Mucosa of stomach (tissue), 1 donor: Measurements from ENCODE around the gene CIRBP.
A peak's percentile ranks its signal among the peaks of the same experiment; 100 is the strongest.

Experiments used
- H3K27me3 ChIP-seq: one replicate; pipeline ENCODE4 v1.7.0; 2013; ENCODE audit warnings: mild to moderate bottlenecking, low read length; ENCODE audit not compliant: control insufficient read depth, insufficient read depth
- H3K36me3 ChIP-seq: one replicate; pipeline ENCODE4 v1.7.0; 2013; ENCODE audit warnings: low read length; ENCODE audit not compliant: control insufficient read depth, insufficient read depth
- H3K4me1 ChIP-seq: one replicate; pipeline ENCODE4 v1.7.0; 2013; ENCODE audit warnings: mild to moderate bottlenecking, low read length; ENCODE audit not compliant: control insufficient read depth, insufficient read depth
- H3K4me3 ChIP-seq: one replicate; pipeline ENCODE4 v1.7.0; 2013; ENCODE audit warnings: low read length
- H3K9ac ChIP-seq: one replicate; pipeline ENCODE4 v1.7.0; 2013; ENCODE audit warnings: mild to moderate bottlenecking, low read length, moderate library complexity
- H3K9me3 ChIP-seq: one replicate; pipeline ENCODE4 v1.7.0; 2013; ENCODE audit warnings: mild to moderate bottlenecking, low read length, moderate library complexity; ENCODE audit not compliant: control insufficient read depth
- donor health status: Pancreatic carcinoma.

The CIRBP gene

GRCh38 chr19:1234051-1234954, 34.8 kb upstream of the CIRBP start:
- no peaks in the 10 kb centered on the region for H3K36me3 ChIP-seq
- H3K9ac ChIP-seq: no peak overlapping the region
- no peak overlapping the region for H3K4me3 ChIP-seq
- H3K27me3 ChIP-seq: peaks cover 33% of the 10 kb centered on the region
- no peaks in the 10 kb centered on the region for H3K9me3 ChIP-seq
- H3K4me1 ChIP-seq: peaks cover 35% of the 10 kb centered on the region

DNA sequence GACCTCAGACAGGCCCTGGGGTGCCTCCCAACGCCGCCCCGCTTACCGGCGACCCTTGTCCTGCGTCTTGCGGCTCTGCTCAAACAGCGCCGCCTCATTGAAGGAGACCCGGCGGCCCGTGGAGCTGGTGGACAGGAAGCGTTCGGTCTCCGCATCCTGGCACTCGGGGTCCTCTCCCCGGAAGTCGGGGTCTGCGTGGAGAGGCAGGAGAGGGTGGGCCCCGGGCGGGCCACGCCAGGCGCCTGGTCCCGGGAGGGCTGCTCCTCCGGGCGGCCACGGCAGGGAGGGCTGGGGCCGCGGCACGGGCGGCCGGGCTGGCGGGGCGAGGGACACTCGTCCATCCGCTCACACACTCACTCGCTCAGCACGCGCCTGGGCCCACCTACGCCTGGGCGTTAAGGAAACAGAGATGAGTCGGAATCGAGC, 34.2 kb upstream of the CIRBP start:
- H3K9ac ChIP-seq: no peak overlapping the region
- H3K9me3 ChIP-seq: no peaks in the 10 kb centered on the region
- H3K36me3 ChIP-seq: no peaks in the 10 kb centered on the region
- peaks cover 33% of the 10 kb centered on the region for H3K27me3 ChIP-seq
- no peak overlapping the region for H3K4me3 ChIP-seq
- H3K4me1 ChIP-seq: peaks cover 37% of the 10 kb centered on the region

DNA sequence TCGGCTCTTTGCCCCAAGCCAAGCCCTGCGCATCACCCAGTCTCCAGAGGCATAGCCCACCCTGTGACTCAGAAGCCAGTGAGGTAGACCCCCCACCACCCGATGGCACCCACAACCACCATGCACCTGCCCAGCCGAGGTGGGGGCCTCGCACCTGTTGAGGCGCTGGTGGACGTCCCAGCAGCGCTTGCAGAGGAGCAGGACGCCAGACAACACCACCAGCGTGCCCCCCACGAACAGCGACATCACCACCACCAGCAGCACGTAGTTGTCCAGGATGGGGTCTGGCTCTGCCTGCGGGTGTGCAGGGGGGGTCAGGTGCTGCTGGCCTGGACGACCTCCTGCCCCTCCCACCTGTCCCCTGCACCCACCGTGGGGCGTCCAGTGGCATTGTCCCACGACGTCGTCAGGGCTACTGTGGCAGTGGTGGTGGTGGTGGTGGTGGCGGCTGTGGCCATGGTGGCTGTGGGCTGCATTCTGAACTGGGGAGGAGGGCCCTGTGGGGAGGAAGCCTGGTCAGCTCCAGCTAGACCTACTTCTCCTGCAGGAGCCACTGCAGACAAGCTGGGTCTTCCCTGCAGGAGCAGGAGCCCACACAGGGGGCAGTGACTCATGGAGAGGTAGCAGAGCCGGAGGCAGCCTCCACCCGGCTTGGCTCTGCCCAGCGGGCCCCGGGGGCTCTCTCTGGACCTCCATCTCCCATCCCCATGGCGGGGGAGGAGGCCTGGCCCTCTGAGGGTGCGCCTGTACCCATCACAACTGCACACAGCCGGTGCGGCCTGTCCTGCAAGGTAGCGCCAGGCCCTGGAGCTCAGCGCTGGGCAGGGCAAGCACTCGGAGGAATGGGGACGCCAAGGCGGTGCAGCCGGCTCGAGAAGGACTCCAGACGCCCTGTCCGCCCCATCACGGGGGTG, 33.2 kb upstream of the CIRBP start:
- Histone ChIP-seq H3K4me1 (peaks cover 42% of the 10 kb centered on the region), H3K27me3 (peaks cover 33% of the 10 kb centered on the region), H3K36me3 (no peaks in the 10 kb centered on the region), H3K9ac (no peak overlapping the region), H3K9me3 (no peaks in the 10 kb centered on the region), H3K4me3 (no peak overlapping the region)

GRCh38 chr19:1236576-1236975, 32.6 kb upstream of the CIRBP start:
- Histone ChIP-seq H3K27me3 (peaks cover 33% of the 10 kb centered on the region), H3K9ac (no peak overlapping the region), H3K4me3 (no peak overlapping the region), H3K36me3 (no peaks in the 10 kb centered on the region), H3K9me3 (no peaks in the 10 kb centered on the region), H3K4me1 (peaks cover 45% of the 10 kb centered on the region)

DNA sequence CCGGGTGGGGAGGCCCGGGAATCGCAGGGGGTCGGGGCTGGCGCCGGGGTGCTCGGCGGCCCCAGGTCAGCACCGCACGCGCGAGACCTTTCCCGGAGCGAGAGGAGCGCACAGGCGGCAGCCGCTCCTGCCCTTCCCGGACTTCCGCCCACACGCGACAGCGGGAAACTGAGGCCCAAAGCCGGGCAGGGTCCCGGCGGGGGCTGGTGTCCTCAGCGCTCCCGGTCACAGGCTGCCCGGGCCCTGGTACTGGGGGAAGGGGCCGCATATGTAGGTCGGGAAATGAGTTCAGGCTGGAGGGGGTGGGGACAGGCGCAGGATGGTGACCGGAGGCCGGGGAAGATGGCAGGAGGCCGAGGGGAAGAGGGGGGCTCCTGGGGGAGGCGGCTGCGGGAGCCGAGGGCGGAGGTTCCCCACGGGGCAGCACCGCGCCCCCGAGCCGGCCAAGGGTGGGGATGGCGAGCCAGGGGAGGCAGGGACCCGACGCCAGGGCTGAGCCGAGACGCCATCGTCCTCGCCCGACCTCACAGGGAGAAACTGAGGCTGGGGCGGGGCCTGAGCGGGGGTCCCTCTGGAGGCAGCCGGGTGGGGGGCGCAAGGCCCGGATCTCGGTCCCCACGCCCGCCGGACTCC, 32.0 kb upstream of the CIRBP start:
- H3K4me3 ChIP-seq: no peak overlapping the region
- H3K36me3 ChIP-seq: no peaks in the 10 kb centered on the region
- peaks cover 42% of the 10 kb centered on the region for H3K4me1 ChIP-seq
- H3K9me3 ChIP-seq: no peaks in the 10 kb centered on the region
- peak overlapping the region; percentile 8 for H3K9ac ChIP-seq
- H3K27me3 ChIP-seq: peaks cover 33% of the 10 kb centered on the region

GRCh38 chr19:1237754-1238368, 31.3 kb upstream of the CIRBP start, which contains the start of gene CBARP:
CBARP (minus strand) TSS chr19:1238005; CDS start chr19:1236100, 1,905 bp downstream.
- Histone ChIP-seq H3K4me3 (no peak within 1 kb of the TSS), H3K9me3 (no peaks in the 10 kb centered on the region), H3K9ac (peak within 1 kb of the TSS; percentile 8), H3K36me3 (no peaks in the 10 kb centered on the region), H3K4me1 (peaks cover 42% of the 10 kb centered on the region), H3K27me3 (peaks cover 28% of the 10 kb centered on the region)

GRCh38 chr19:1238369-1239303, 30.5 kb upstream of the CIRBP start:
- H3K36me3 ChIP-seq: peaks cover 4% of the 10 kb centered on the region
- peaks cover 42% of the 10 kb centered on the region for H3K4me1 ChIP-seq
- no peaks in the 10 kb centered on the region for H3K9me3 ChIP-seq
- H3K4me3 ChIP-seq: no peak overlapping the region
- peaks cover 28% of the 10 kb centered on the region for H3K27me3 ChIP-seq
- no peak overlapping the region for H3K9ac ChIP-seq

DNA sequence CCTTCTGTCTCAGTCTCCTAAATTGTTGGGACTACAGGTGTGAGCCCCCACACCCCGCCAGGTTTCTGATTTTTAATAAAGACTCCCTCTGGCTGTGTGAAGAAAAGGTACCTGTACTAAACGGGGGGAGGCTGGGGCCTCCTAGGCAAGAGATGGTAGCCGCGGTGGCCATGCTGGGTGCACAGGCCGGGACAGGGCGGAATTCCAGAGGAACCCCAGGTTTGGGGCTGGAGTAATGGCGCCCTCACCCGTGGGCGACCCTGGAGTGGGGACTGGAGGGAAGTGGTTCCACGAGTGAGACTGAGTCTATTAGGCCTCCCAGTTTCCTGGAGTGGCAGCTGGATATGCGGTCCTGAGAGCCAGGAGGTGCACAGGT, 29.7 kb upstream of the CIRBP start:
- peaks cover 47% of the 10 kb centered on the region for H3K4me1 ChIP-seq
- H3K4me3 ChIP-seq: no peak overlapping the region
- peaks cover 28% of the 10 kb centered on the region for H3K27me3 ChIP-seq
- no peaks in the 10 kb centered on the region for H3K9me3 ChIP-seq
- H3K36me3 ChIP-seq: peaks cover 7% of the 10 kb centered on the region
- no peak overlapping the region for H3K9ac ChIP-seq

DNA sequence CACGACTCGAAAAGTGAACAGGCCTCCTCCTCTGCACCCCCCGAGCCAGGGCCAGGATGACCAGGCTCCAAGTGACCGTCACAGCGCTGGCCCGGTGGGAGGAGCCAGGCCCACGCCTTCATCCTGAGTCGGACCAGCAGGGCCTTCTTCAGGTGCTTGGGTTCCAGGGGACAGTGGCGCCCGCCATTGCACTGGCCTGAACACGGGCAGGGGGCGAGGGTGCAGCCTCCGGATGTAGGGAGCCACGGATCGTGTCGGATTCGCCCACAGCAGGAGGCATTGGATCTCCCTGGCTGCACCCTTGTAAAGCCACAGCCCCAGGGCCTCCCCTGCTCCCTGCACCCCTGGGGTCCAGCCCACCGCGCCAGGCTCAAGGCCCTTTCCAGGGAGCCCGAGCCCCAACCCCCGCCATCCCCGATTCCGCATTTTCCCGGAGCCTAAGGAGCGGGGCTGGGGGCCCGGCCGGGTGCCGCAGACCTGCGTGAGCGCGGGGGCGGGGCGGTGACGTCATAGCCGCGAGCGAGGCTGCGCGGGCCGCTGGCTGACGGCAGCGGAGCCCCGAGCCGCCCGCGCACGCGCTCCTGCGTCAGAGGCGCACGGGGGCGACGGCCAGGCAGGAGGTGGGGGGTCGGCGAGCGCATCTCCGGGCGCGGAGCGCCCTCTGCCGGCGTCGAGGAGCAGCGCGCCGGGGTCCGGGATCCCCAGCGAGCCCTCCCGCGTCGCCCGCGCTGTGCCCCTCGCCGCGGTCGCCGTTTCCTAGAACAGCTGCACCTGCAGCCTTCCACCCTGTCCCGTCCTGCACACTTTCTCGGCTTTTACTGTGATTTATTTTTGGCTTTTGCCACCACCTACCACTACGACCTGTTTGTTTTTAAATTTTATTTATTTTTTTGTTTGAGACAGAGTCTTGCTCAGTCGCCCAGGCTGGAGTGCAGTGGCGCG, 29.1 kb upstream of the CIRBP start:
- no peak overlapping the region for H3K9ac ChIP-seq
- peaks cover 7% of the 10 kb centered on the region for H3K36me3 ChIP-seq
- peaks cover 28% of the 10 kb centered on the region for H3K27me3 ChIP-seq
- H3K4me1 ChIP-seq: peaks cover 51% of the 10 kb centered on the region
- H3K9me3 ChIP-seq: no peaks in the 10 kb centered on the region
- no peak overlapping the region for H3K4me3 ChIP-seq

DNA sequence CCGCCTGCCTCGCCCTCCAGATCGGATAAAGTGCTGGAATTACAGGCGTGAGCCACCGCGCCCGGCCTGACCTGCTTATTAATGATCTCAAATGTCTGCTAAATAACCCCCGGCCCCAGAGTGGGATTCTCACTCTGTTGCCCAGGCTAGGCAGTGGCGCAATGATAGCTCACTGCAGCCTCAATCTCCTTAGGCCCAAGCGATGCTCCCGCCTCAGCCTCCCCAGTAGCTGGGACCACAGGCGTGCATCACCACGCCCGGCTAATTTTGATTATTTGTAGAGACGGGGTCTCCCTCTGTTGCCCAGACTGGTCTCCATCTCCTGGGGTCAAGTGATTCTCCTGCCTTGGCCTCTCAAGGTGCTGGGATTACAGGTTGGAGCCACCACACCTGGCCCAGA, 28.2 kb upstream of the CIRBP start:
- Histone ChIP-seq H3K4me3 (no peak overlapping the region), H3K36me3 (peaks cover 7% of the 10 kb centered on the region), H3K27me3 (peaks cover 23% of the 10 kb centered on the region), H3K9me3 (no peaks in the 10 kb centered on the region), H3K4me1 (peaks cover 59% of the 10 kb centered on the region), H3K9ac (peak overlapping the region; percentile 77)
